Stomach (tissue), 4 donors: ENCODE measurements around the gene ST7L.

Experiments used
- EP300 ChIP-seq: sonication (generic); formaldehyde crosslinking; IDR thresholded peaks from one replicate; pipeline ENCODE4 v1.6.1; 2017; ENCODE audit warnings: antibody characterized with exemption
- POLR2A ChIP-seq, 4 donors: fragments of 450-650 bp; IDR thresholded peaks; one replicate each; pipeline ENCODE4 v1.6.1; 2016; ENCODE audit warnings: antibody characterized with exemption in 4 of 4, control low read depth in 2 of 4, mild to moderate bottlenecking in 1 of 4, moderate library complexity in 1 of 4
- POLR2AphosphoS5 ChIP-seq, 3 donors: sonication (generic); formaldehyde crosslinking; IDR thresholded peaks; one replicate each; pipeline ENCODE4 v1.6.1; 2016; ENCODE audit warnings: antibody characterized with exemption in 3 of 3
- TF ChIP-seq, protein P1 (sequence below), 7 experiments: fragments of 450-650 bp in 4 of 7; fragments of 200-600 bp in 3 of 7; sonication (generic) in 3 of 7; IDR thresholded peaks; one replicate each; pipeline ENCODE4 v1.5.1; 2016 to 2019; ENCODE audit warnings: antibody characterized with exemption in 7 of 7, control low read depth in 2 of 7, mild to moderate bottlenecking in 1 of 7

DNA sequence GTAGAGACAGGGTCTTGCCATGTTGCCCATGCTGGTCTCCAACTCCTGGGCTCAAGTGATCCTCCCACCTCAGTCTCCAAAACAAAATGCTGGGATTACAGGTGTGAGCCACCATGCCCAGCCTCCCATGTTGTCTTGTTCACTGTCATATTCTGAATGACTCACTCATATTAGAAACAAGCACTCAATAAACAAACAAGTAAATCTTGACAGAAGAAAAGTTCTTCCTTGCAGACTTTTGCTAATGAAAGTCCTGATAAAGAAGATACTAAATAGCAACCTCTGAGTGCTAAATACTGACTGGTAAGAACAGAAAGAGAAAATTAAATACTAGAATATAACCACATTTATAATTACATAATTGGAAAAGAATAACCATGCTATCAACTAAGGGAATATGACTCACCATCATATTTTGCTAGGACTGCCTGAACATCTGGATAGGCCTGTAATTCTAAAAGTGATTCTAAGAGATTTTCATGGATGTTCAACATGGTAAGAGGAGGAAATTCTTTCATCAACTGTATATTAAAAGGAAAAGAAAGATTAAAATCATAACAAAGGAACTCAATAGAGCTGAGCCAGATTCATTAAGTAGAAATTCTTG, 37.3 kb downstream of the ST7L start:
- TF ChIP-seq, protein P1, sequence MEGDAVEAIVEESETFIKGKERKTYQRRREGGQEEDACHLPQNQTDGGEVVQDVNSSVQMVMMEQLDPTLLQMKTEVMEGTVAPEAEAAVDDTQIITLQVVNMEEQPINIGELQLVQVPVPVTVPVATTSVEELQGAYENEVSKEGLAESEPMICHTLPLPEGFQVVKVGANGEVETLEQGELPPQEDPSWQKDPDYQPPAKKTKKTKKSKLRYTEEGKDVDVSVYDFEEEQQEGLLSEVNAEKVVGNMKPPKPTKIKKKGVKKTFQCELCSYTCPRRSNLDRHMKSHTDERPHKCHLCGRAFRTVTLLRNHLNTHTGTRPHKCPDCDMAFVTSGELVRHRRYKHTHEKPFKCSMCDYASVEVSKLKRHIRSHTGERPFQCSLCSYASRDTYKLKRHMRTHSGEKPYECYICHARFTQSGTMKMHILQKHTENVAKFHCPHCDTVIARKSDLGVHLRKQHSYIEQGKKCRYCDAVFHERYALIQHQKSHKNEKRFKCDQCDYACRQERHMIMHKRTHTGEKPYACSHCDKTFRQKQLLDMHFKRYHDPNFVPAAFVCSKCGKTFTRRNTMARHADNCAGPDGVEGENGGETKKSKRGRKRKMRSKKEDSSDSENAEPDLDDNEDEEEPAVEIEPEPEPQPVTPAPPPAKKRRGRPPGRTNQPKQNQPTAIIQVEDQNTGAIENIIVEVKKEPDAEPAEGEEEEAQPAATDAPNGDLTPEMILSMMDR (IDR thresholded peaks at IDR 0.05) = no peak
- TF ChIP-seq POLR2A (IDR thresholded peaks at IDR 0.05) (no peak), POLR2AphosphoS5 (IDR thresholded peaks at IDR 0.05) (no peak), EP300 (no peak)
